OCI-LY3 (cell line): ENCODE measurements around the gene SH3PXD2B.

Source experiments
- EZH2phosphoT487 ChIP-seq: fragments of 200-600 bp; shearing (Covaris generic); IDR thresholded peaks from 2 replicates; pipeline ENCODE4 v1.6.1; 2018; ENCODE audit warnings: antibody characterized with exemption, mixed run types, low read depth
- TF ChIP-seq, protein P1 (sequence below): fragments of 200-600, 300-600 bp; sonication (generic); IDR thresholded peaks from 2 replicates; pipeline ENCODE4 v1.5.1; 2014; ENCODE audit warnings: antibody characterized with exemption, low read length, low read depth

DNA sequence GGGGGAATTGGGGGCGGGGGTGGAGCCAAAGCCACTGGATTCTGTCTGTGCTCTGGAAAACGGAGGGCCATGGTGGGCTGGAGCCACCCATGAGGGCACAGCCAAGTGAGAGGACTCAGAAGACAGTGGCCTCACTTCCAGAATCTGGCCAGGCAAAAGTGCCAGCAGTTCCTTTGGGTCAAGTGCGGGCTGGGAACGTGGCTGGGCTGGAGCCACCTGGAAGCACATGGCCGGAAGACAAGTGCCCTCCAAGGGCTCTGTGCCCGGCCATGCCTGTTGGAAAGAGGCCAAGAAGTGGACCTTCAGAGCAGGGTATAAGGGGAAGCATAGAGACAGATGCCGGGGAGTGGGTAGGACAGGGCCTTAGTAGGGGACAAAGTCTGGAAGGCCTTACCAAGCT lies 11.7 kb upstream of the SH3PXD2B start:
- TF ChIP-seq, protein P1, sequence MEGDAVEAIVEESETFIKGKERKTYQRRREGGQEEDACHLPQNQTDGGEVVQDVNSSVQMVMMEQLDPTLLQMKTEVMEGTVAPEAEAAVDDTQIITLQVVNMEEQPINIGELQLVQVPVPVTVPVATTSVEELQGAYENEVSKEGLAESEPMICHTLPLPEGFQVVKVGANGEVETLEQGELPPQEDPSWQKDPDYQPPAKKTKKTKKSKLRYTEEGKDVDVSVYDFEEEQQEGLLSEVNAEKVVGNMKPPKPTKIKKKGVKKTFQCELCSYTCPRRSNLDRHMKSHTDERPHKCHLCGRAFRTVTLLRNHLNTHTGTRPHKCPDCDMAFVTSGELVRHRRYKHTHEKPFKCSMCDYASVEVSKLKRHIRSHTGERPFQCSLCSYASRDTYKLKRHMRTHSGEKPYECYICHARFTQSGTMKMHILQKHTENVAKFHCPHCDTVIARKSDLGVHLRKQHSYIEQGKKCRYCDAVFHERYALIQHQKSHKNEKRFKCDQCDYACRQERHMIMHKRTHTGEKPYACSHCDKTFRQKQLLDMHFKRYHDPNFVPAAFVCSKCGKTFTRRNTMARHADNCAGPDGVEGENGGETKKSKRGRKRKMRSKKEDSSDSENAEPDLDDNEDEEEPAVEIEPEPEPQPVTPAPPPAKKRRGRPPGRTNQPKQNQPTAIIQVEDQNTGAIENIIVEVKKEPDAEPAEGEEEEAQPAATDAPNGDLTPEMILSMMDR: no peak
- TF ChIP-seq EZH2phosphoT487: no peak
